ENCODE data around the gene TSPAN13. TPM values are rescaled to one million over a fixed set of nuclear protein-coding genes. Genes with fewer than 3 reads are reported as not detected.
A peak's percentile ranks its signal among the peaks of the same experiment; 100 is the strongest.

The TSPAN13 gene
- total RNA-seq, 1 donor from 2014 or later, result 148 TPM

DNA sequence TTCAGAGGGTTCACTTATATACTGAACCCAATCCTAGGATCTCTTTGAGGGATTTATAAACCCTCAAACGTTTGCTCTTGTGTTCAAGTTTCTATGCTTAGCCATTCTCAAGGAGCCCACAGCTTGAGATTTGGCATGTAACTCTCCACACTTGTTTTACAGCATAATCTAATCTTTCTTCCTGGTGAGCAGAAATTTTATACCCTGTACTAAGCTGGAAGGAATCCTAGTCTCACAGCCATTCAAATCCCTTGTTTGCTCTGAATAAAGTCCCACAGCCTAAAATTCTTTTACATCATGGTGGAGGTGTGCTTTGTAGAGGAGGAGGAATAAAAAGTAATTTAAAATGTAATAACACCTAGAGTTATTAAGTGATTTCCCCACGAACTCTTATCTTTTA is 56.6 kb downstream of the TSPAN13 start:
- no peak for DNase-seq (ENCODE audit: low spot score in 2 of 2)
- no peak for FAIRE-seq

DNA sequence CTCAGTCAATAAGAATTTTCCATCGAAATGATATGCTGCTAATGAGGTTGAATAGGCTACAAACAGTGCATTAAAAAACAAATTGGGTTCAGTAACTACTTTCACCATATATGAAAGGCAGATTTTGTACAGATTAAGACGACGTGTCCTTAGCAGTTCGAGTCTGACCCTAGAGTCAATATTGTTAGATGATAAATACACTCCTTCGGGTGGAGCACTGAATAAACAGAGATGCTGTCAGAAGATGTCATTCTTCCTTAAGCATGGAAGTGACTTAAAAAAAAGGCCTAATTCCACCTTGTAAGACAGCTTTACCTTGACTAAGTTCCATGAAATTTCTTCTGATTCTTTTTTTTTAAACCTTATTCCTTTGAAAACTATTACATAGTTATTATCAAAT is 57.0 kb downstream of the TSPAN13 start:
- no peak for FAIRE-seq

DNA sequence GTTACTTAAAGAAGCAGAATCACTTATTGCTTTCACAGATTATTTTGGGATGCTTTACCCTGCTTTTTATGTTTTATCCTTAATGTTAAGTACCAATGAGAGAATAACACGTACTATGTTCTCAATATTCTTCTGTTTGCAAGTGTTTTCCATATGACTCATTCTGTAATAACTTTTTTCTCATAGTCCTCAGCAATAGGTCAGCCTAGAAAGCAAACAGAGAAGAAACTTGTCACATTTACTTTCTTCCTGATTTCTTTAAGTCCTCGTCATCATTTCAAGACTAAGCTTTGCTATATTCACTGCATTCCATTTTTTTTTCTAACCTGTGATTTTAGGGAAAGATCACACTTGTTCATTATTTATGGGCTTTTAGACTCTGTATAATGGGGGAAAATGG is 58.0 kb downstream of the TSPAN13 start:
- DNase-seq (ENCODE audit: low spot score in 2 of 2) (no peak), FAIRE-seq (no peak)

More for the DNA sequence above, 57.0 kb downstream of the TSPAN13 start:
- no peak for DNase-seq (ENCODE audit: low spot score in 2 of 2)

DNA sequence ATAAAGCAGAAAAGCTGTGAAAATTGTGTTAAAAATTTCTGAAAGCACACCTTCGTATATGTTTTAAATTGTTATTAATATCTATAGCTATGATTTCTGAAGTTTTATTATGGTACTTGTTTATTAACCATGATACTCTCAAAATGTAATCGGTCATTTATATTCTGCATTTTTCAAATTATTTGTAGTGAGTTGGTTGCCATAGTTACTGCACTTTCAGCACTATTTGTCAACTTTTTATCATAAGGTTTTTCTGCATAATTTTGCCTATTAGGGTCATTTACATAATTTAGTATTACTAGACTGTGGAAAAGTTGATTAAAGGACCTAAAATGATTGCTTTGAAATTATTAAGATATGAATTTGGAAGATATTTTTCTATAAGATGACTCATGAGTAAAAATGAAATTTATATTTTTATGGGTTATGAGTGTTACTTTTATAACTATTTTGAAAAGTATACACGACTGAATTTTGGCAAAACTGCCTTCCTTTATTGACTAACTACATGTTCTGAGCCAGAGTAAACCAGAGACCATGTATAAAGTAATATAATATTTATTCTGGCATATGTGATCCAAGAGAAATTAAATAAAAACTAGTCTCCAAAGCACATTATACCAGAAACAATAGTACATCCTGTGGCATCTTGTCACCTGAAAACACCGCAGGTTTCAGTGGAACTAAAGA is 59.1 kb downstream of the TSPAN13 start:
- DNase-seq (ENCODE audit: low spot score in 2 of 2) (no peak), FAIRE-seq (no peak)

DNA sequence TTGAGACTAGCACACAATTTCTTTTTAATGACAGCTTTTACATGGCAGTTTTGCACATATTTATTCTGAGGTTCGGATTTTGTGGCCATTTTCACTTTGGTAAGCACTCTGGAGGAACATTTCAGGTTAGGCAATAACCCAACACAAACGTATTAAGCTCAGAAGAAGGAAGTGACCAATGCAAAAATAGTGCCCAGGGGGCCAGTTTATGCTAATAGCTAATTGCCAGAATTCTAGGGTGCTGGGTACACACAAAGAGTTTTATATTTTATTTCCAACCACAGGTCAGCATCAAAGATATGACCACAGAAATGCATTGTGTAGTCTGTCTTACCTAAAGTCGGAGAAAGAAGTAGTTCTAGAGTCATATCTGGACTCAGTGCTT is 59.7 kb downstream of the TSPAN13 start:
- FAIRE-seq (no peak), DNase-seq (ENCODE audit: low spot score in 2 of 2) (no peak)

DNA sequence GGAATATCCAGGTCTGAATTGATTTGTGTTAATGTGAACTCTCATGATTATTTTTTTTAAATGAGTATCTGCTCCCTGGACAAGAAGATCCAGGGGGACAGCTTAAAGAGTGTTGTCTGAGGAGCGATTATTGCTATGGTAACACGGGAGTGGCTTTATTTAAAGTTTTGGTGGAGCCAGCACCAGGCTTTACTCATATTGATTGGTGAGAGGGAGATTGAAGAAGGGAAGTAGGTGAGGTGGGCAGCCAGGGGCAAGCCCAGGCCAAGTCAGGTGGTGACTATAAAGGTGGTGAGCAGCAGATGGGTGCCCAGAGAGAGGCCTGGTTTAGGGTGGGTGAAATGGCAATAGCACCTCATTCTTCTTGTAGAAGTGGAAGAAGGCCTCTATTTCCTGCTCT is 61.4 kb downstream of the TSPAN13 start:
- FAIRE-seq, result no peak
- DNase-seq (ENCODE audit: low spot score in 2 of 2), result no peak

DNA sequence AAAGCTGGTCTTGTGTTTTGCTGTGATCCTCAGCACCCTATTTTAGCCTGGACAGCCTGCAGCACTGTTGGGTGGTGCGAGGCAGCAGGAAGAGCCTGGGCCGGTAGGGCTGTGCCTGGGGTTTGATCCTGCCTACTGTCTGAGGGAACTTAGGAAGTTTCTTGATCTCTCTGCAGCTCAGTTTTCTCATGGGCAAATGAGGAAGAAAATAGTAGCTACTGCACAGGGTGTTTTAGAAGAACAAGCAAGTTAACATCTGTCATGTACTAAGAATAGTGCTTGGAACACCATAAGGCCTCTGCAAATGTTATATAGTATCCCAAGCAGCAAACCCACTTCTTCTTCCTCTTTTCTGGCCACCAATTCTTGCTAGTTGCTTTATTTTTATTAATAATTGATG is 63.3 kb downstream of the TSPAN13 start:
- FAIRE-seq (no peak), DNase-seq (ENCODE audit: low spot score in 2 of 2) (no peak)

DNA sequence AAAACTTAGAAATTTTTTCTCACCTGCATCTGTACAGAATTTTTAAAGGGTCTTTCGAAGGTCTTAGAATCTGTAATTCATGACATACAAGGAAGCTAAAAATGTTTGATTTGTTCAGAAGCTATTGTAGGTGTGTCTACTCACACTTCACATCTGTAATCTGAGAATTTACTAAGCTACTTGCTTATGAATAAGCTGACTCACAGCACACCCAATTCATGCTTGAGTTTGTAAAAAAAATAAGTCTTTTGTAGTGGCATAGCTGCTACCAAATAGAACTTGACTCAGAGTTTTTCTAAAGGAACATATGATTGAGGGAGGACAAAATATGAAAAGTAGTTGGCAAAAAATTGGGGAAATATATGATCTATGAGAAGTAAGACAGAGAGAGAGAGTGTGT is 64.0 kb downstream of the TSPAN13 start:
- peak in 1 of 2 donors; percentile 14 for DNase-seq (ENCODE audit: low spot score in 2 of 2)
- FAIRE-seq, result no peak

DNA sequence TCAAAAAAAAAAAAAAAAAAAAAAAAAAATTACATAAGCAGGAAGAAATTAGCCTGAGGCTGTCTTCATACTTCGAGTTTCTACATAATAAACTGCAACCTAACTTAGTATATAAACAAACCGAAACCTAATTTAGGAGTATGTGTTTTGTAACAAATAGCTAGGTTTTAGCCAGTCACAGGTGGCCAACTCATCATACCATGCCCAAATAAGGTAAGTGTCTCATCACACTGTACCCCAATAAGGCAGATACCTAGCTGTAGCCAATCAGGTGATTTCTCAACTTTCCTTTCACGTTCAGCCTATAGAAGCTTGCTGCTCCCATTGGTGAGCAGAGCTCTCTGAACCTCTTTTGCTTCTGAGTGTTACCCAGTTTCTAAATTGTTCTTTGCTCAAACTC is 65.2 kb downstream of the TSPAN13 start:
- DNase-seq (ENCODE audit: low spot score in 2 of 2), result no peak
- FAIRE-seq, result no peak

DNA sequence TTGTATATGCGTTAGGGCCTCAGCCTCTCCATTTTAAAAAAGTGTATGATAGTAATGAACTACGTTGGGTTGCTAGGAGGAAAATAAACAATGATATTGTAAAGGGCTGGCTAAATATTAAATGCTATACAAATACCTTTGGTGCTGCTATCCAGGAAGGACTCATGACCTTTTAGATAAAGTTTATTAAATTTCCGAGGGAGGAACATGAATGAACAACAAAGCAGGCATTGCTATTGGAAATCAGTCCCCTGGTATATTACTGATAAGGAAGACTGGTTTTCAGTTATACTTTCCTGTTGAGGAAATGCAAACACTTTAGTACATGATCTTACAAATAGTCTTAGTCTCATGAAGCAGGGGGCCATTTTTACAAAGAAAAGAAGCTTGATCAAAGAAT is 68.5 kb downstream of the TSPAN13 start:
- DNase-seq (ENCODE audit: low spot score in 2 of 2) (no peak), FAIRE-seq (no peak)

DNA sequence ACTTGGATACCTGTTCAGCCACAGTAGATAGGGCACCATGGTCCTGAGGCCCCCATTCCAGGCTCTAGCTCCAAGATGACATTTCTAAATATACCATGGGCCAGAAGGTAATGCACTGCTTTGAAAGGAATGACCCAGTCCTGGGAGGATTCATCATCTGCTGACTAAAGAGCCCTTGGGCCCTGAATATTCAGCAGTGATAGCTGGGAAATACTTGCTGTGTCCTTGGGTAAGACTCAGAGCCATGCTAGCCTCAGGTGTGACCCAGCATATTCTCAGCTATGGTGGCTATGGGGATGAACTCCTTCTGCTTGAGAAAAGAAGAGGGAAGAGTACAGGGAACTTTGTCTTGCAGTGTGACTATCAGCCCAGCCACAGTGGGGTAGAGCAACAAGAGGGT is 72.5 kb downstream of the TSPAN13 start:
- FAIRE-seq (no peak), DNase-seq (ENCODE audit: low spot score in 2 of 2) (no peak)

DNA sequence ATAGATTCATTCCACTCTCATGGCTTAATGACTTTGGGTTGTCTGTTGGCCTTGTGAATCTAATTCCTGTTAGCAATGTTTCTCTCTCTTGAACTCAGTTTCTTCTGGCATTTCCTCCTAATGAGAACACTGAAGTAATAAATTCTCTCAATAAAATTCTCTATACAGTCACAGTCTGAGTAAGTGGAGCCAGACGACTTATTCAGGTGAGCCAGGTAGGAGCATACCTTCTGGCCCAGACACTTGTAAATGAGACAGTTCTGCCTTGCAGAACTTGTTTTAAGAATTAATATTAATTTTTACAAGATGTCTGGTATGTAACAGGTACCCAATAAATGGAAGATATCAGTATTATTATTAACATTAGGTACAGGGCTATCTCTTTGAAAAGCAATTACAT is 79.8 kb downstream of the TSPAN13 start:
- DNase-seq (ENCODE audit: low spot score in 2 of 2) (no peak), FAIRE-seq (no peak)

Other genes with a start within 250 kb of the TSPAN13 start
- gene LRRC72, start 226.9 kb upstream of the TSPAN13 start, total RNA-seq, result not detected
- 96.6 TPM for gene ANKMY2, start 108.0 kb upstream of the TSPAN13 start, total RNA-seq
- 101 TPM for gene BZW2, start 107.6 kb upstream of the TSPAN13 start, total RNA-seq
- gene AGR2, start 51.2 kb downstream of the TSPAN13 start, total RNA-seq, result 1.2 TPM
- gene AGR3, start 128.2 kb downstream of the TSPAN13 start, total RNA-seq, result not detected

All from frontal cortex (tissue), 4 donors.